Cardiac septum (tissue), 1 donor: ENCODE data around the gene SLC16A5. TPM values are rescaled to one million over a fixed set of nuclear protein-coding genes. Genes with fewer than 3 reads are reported as not detected.
"Not testable (repeated sequence)": the region's sequence is repeated elsewhere in the genome, so short reads cannot be mapped to it uniquely, and the experiment has no call there.

Experiments
- DNase-seq: peaks from one replicate; pipeline ENCODE4 v3.0.0-alpha.2; 2020; ENCODE audit warnings: low spot score
- intact Hi-C: fragments of 100-400 bp; cut with DNase I; formaldehyde crosslinking; loops from one replicate; pipeline ENCODE4 v1.14.0; 2022
- total RNA-seq: library from RNA; stranded (reverse); fragmentation: NEBNext Ultra II Directional; extraction: Animal tissue kit (Norgen Biotek cat#: 25700); gene quantifications from one replicate; pipeline ENCODE4 v1.2.1, GENCODE V29; 2021
- donor health status: DM: no; HTN: no; CAD: no.

The SLC16A5 gene
- total RNA-seq, 1 donor from 2014 or later, result 22.7 TPM

DNA sequence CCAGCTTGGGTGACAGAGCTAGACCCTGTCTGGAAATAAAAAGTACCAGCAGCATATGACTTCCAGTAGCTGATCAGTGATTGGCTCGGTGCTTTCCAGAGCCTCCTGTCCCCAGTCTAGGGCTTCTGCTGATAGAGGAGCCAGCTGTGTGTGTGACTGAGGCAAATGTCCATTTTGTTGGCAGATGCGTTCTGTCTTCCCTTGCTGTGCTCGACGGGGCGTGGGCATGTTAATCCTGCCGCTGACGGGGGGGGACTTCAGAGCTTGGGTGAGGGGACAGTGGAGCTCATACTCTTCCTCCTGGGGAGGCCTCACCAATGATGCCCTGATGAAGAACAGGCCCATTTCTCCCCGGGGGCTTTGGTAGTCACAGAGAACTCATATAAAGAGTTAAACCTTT lies 26.1 kb upstream of the SLC16A5 start:
- intact Hi-C loops, result loop anchor here (2.0 kb wide), 1 partner anchor 69 kb away; the partner anchor contains the start of gene NT5C
- no peak for DNase-seq

DNA sequence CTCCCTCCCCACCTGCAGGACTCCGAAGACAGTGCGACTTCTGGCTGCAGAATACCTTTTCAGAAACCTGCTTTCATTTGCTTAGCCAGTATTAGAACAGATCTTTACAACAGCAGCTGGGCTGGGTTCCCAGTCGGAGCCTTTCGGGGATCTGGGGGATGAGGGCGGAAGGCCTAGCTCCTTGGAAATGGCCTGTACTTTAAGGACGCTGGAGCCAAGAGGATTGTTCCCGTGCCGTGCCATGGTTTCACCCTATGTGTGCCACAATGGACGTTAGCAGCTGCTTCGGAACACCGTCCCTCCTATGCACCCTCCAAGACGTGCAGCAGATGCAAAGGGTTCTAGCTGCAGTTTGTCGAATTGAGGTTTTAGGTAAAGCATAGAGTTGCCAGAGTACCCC lies 24.6 kb upstream of the SLC16A5 start:
- no peak for DNase-seq
- intact Hi-C loops, result no loop called here

DNA sequence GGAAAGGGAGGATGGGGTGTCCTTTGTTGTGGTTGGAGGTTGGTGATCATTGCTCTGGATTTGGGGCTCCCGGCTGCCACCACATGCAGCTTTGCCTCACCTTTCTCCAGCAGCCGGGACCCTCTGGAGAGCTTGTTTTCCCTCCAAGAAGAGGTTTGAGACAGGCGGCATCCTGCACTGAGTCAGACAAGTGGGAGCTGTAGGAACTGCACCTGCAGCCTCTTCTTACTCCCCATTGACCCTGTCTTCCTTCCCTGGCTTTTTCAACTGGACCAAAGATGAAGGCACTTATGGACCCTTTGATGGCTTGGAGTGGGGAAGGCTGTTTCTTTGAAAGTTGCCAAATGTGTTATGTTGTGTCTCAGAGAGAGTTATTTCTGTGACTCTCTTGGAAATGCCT lies 24.1 kb upstream of the SLC16A5 start:
- intact Hi-C loops, result no loop called here
- no peak for DNase-seq

DNA sequence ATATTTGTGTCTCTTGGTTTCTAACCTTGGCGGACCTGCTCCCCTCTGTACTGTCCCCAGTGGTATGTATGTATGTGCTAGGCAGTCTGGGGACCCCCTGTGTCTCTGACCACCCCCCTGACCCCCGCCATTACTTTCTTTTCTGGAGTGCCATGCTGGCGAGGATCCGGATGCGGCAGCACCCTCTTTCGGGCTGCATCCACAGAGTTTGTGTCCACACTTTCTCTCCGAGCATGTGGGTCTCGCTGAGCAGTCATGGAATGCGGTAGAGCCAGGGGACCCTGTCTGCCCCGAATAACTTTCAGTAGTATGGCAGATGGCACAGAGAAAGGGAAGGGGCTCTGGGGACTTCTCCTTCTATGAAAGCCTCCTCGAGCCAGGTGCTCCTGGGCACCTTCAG lies 23.7 kb upstream of the SLC16A5 start:
- intact Hi-C loops, result no loop called here

DNA sequence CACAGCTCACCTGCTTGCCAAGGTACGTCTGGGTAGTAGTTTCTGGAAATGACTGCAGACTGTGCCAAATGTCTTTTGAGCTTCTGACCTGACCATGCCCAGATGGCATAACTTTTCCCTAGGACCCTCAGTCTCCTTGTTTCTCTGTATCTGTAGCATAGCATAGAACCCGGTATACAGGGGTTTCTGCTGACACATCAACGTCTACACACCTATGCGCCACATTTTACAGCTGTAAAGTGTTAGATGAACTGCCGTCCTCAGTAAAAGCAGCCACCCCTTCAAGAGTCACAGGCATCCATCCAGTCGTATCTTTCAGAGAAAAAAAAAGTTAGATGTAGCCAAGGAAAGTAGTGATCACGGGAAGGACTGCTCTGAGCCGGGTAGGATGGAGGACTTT lies 23.3 kb upstream of the SLC16A5 start:
- intact Hi-C loops, result no loop called here
- no peak for DNase-seq

More for the DNA sequence above, 23.7 kb upstream of the SLC16A5 start:
- DNase-seq, result no peak

DNA sequence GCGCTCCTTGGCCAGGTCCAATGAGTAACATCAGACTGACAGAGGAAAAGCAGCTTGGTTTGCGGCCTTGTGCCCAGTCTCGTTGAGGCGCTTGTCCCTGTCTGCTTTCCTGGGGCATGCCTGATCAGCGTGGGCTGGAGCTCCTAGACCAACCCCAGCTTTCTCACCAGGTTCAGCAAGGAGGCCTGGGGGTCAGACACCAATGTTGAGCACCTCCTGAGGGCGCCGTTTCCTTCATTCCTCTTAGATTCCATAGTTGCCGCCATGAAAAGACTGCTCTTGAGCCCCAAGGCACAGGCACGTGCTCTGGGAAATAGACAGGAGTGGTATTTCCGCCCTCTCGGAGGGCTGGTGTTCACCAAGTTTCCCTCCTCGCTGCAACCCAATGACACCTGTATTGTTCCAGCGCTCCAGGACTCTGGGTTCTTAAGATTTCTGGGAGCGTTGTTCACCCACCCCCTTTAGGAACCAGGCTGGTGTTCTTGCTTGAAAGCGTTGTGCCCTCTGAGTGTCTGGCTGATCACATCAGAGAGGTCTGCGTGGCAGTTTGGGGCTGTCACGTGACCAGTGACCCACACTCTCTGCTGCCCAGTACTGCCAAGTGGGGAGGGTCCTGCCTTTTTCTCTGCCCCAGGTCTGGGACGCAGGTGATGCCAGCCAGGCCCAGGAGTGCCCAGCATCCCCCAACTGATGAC lies 22.7 kb upstream of the SLC16A5 start:
- intact Hi-C loops, result no loop called here
- DNase-seq, result no peak

DNA sequence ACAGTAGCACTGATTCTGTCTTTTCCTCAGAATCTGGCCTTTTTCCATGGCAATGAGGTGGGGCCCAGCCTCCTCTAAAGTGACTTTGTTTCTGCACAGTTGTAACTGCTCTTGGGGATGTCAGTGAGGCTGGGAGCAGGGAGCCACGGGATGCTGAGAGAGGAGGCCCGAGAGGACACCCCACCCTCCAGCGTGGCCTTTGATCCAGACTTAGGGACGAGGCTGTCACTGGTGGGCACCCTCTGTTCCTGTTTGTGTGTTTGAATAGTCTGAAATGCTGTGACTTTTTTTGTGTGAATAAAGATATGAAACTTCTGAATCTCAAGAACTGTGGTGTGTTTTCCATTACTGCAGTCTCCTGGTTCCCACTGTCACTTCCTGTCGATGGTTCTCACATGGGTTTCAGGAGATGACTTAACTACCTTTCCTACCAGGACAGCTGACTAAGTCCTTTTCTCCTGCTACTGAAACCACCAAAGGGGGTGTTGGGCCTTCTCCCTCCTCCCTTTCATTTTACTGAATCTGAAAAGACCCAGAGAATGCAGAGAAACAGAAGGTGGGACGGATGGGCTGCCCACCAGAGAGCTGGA lies 22.1 kb upstream of the SLC16A5 start:
- DNase-seq, result no peak
- intact Hi-C loops, result no loop called here

DNA sequence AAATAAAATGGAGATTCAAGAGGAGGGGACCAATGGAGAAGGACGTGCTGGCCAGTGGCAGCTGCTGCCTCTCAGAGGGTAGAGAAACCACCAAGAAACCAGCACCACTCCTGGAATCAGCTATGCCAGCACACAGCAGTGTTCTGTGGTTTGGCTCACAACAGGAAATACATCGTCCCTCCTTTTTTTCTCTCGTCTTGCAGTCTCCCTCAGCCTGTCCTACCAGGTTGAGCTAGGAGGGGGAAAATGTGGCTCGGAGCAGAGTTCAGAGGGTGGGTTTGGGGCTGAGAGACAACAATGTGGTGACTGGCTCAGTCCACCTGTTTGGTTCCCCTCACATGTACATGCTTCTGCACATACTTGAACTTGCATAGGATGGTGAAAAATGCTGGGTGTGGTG lies 19.9 kb upstream of the SLC16A5 start:
- intact Hi-C loops, result no loop called here
- no peak for DNase-seq

DNA sequence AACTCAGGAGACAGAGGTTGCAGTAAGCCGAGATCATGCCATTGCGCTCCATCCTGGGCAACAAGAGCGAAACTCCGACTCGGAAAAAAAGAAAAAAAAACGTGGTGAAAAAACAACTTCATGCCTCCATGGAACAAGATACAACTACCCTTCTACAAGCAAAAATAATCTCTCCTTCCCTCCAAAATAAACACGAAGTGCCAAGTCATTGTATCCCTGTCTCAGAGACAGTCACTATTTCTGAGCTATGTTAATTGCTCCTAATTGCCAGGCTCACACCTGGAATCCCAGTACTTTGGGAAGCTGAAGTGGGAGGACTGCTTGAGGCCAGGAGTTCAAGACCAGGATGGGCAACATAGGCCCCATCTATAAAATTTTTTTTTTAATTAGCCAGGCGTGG lies 19.0 kb upstream of the SLC16A5 start:
- intact Hi-C loops, result no loop called here
- no peak for DNase-seq

DNA sequence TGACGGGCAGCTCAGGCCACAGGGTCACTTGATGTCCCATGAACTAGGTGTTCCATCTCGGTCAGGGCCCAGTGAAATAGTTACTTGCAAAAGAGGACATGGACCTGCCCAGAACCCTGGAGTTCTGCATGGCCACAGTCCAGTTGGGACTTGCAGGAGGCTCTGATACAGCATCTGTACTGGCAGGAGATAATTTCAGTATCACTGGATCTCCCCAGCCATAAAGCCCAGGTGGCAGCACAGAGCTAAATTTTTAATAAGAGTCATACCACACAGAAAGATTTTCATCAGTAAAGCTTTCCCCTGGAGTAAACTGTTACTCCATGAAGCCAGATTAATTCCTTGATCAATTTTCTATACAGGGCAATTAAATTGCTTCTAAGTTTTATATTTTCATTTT lies 18.0 kb upstream of the SLC16A5 start:
- intact Hi-C loops, result no loop called here
- no peak for DNase-seq

DNA sequence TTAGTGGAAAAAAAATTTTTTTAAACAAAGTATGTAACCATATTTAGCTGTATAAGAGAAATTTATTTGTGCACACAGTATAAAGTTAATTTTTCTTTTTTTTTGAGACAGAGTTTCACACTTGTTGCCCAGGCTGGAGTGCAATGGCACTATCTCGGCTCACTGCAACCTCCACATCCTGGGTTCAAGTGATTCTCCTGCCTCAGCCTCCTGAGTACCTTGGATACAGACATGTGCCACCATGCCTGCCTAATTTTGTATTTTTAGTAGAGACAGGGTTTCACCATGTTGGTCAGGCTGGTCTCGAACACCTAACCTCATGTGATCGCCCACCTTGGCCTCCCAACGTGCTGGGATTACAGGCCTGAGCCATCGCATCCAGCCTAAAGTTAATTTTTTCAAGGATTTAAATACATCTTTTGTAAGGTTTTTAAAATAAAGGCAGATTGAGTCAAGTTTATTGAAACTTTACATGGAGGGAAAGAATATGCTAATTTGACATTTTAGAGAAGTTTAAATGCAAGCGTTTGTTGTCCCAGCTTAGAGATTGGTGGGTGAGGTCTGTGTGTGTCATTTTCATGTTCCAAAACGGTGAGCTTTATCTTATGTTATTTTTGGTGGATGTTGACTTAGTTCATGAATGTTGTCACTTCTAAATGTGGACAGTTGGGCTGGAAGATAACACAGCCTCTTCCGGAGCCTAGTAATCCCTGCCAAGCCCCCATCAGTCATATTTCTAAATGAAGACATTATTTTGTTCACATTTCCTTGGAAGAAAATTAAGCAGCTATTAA lies 16.1 kb upstream of the SLC16A5 start:
- not testable (repeated sequence) for DNase-seq

DNA sequence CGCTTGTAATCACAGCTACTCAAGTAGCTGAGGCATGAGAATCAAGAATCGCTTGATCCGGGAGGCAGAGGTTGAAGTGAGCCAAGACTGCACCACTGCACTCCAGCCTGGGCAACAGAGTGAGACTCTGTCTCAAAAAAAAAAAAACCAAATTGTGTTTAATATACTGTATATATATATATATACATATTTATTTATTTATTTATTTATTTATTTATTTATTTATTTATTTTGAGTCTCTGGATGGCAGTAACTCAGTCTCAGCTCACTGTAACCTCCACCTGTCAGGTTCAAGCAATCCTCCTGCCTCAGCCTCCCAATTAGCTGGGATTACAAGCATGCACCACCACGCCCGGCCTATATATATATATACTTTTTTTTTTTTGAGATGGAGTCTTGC lies 14.8 kb upstream of the SLC16A5 start:
- DNase-seq, intact Hi-C loops: not testable (repeated sequence)

More for the DNA sequence above, 16.1 kb upstream of the SLC16A5 start:
- intact Hi-C loops, result not testable (repeated sequence)

DNA sequence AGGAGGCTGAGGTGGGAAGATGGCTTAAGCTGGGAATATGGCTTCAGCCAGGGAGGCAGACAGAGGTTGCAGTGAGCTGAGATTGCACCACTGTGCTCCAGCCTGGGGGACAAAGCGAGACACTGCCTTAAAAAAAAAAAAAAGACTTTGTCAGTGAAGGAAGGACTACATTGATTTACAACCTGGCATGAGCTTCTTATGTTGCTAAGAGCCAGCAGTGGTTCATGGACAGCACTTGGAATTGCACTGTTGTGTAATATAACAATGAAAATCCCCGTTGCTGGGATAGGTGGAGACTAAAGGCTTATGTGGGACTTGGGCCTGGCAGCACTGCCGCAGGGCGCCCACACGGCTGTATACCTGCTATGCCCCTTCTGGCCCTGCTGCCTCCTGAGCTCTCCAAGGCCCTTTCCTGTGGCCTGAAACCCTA lies 14.1 kb upstream of the SLC16A5 start:
- DNase-seq, result no peak
- intact Hi-C loops, result no loop called here

DNA sequence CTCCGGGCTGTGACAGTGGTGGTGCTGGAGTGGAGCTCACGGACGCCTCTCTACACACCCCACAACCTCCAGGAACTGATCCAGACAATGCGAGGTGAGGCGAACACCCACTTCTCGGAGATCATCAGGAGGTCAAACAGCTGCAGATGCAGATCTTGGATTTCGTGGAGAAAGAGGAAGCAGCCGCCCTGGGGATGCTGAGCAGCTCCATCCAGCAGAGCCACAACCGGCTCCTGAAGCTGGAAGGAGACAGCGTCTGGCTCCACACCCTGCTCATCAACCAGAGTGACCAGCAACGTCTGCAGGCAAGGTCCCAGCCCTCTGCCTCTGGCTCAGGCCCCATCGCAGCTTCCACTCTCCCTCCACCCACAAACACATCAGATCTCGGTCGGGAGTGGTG lies 13.2 kb upstream of the SLC16A5 start:
- intact Hi-C loops, result no loop called here
- DNase-seq, result no peak

DNA sequence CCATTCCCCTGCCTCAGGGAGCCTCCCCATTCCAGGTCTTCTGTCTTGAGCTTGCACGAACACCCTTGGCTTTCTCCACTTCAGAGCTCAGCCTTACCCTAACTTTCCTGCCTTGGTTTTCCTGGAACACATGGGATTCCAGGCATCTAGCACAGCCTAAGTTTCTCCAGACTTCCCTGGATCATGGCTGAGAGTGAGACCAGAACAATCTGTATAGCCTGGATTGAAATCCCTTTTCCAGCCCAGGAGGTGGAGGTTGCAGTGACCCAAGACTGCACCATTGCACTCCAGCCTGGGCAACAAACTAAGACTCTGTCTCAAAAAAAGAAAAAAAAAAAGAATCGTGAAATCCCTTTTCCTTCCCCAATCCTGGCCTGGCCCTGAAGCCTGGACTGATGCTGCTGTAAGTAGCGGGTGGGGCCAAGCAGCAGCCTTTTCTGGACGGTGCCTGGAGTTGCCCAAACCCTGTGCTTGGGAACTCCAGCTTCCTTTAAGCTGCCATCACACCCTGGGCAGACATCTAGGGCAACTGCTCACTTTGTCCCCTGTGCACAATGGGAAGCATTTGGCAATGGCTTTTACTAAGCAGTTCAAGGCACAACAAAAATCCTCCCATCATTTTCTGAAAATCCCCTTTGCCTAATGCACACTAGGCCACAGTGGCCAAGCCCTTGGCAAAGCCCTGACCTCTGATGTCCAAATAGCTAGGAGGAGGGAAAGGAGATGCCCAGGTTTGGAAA lies 12.0 kb upstream of the SLC16A5 start:
- intact Hi-C loops, result no loop called here

DNA sequence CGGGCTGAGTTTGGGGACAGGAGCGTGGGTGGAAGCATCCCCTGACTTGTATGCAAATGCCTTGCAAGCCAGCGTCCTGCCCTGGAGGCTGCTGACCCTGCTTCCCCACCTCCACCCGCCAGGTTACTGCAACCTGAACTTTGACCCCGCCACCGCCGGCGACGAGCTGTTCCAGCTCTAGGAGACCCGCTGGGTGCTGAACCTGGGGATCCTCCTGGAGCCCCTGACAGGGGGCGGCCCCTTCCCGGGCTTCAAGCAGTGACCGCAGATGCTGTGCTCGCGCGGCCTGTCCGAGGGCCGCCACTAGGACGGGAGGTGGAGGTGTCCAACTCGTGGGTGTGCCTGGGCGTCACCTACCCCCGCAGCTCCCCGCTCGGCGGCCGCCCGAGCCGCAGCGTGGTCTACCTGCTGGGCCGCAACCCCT lies 10.7 kb upstream of the SLC16A5 start:
- intact Hi-C loops, result no loop called here

More for the DNA sequence above, 12.0 kb upstream of the SLC16A5 start:
- DNase-seq, result no peak

DNA sequence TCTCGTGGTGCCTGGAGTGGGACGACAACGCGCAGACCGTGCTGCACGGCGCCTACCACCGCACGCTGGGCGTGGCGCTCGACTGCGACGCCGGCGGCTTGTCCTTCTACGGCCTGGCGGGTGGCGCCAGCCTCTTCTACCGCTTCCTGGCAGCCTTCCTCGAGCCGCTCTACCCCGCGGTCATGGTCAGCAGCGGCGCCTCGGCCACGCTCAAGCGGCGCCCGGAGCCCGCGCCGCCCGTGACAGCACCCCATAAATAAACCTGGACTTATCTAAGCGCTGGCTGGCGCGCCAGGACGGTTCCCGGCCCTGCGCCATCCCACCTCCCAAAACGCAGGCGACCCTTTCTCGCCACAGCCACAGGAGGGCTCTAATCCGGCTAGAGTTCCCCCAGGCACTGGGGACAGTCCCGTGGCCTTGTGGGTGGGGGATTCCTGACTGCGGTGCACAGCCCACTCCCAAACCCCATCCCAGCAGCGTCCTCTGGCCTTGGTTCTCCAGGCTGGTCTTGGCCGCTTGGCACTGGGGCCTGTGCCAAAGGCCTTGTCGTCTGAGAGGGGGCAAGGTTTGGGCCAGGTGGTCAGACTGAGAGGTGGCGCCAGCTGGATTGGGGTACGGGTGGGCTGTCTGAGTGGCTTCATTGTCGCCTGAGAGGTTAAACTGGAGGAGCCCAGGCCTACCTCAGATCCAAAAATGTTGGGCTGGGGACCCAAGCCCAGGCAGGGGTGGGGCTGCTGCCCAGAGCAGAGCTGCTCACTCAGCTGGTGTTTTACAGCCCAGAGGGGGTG lies 10.1 kb upstream of the SLC16A5 start:
- peak; percentile 92 for DNase-seq
- intact Hi-C loops, result no loop called here

More for the DNA sequence above, 10.7 kb upstream of the SLC16A5 start:
- DNase-seq, result no peak

DNA sequence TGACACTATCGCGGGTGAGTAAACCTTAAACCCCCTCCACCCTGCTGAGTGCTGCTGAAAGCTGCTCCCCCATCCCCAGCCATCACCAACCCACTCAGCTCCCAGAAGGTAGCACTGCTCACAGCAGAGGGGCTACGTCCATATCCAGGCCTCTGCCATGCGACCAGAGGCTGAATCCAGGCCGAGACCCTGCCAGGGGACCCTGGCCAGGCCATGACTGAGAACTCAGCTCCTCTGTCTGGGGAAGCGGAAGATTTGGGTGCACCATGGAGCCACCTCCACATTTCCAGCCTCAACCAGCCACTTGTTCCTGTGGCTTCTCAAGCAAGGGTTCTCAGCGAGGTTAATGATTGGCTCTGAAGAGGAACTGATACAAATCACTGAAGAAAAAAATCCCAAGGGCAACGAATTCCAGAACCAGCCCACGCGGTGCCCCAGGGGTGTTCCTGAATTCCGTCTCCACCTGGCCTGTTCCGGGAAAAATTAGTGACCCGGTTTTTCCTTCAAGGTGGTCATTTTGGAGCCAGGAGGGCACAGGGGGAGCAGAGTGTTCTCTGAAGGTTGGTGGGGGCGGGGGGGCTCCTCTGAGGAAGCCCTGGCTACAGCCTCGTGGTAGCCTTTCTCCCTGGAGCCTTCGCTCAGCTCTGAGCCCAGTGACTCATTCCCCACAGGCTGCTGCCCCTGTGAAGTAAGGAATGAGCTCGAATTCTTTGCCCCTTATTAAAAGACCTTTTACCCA lies 9.3 kb upstream of the SLC16A5 start:
- DNase-seq, result no peak
- intact Hi-C loops, result no loop called here

DNA sequence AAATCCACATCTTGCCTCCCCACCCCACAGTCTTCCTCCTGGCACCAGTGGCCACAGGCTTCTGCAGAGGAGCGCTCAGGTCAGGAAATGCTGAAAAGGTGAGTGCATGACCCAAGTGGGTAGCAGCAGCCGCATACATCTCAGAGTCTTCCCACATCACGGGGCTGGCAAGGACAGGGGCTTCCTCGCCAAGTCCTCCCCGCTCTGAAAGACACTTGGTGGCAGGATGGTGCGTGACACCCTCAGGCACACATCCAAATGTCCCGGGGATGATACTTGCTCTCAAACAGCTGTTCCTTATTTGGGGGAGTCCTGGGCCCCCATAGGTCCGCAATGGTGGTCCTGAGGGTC lies 8.8 kb upstream of the SLC16A5 start:
- DNase-seq, result no peak

More for the DNA sequence above, 8.8 kb upstream of the SLC16A5 start:
- intact Hi-C loops, result no loop called here
